Large intestine (tissue), 3 donors: ENCODE results near the gene SPATA32. TPM values are rescaled to one million over a fixed set of nuclear protein-coding genes. Genes with fewer than 3 reads are reported as not detected.

Source experiments
- DNase-seq, 2 donors: peaks; one replicate each; pipeline versions ENCODE4 v3.0.0 to v3.0.0-alpha.2; 2013
- H3K27ac ChIP-seq: one replicate; pipeline ENCODE4 v1.5.1; 2013; ENCODE audit warnings: low read length
- H3K27me3 ChIP-seq: 2 replicates; pipeline ENCODE4 v1.6.1; 2013; ENCODE audit warnings: low read length; ENCODE audit not compliant: control insufficient read depth, insufficient read depth
- H3K36me3 ChIP-seq: 2 replicates; pipeline ENCODE4 v1.6.1; 2013; ENCODE audit warnings: low read length; ENCODE audit not compliant: control insufficient read depth, insufficient read depth
- H3K4me1 ChIP-seq: one replicate; pipeline ENCODE4 v1.6.1; 2013; ENCODE audit warnings: low read length; ENCODE audit not compliant: control insufficient read depth, insufficient read depth
- H3K4me3 ChIP-seq: one replicate; pipeline ENCODE4 v1.5.1; 2013; ENCODE audit warnings: low read length
- H3K9me3 ChIP-seq: one replicate; pipeline ENCODE4 v1.6.1; 2013; ENCODE audit warnings: mild to moderate bottlenecking, low read depth, low read length, moderate library complexity; ENCODE audit not compliant: control insufficient read depth
- WGBS: methylation state at CpG from one replicate; pipeline ENCODE4 v1.1.5; 2013; ENCODE audit warnings: low lambda C conversion rate; ENCODE audit not compliant: insufficient coverage; 5-methylcytosine and 5-hydroxymethylcytosine counted together
- polyA plus RNA-seq: library from polyadenylated mRNA; unstranded; fragments of 120-200 nt; gene quantifications from one replicate; pipeline ENCODE4 v1.2.1, GENCODE V29; 2013

SPATA32 gene
- polyA plus RNA-seq, 1 donor, result 0.24 TPM

DNA sequence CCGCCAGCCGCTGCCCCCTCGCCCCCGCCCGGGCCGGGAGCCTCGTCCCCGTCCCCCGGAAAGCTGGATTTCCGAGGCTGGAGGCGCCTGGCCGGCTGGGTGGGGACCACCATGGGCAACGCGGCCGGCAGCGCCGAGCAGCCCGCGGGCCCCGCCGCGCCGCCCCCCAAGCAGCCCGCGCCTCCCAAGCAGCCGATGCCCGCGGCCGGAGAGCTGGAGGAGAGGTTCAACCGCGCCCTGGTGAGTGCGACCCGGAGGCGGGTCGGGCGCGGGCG lies 39.9 kb downstream of the SPATA32 start:
- no CpG with 5 or more reads among the region's 38 CpGs for WGBS
- Histone ChIP-seq H3K4me1 (peaks cover 3% of the 10 kb centered on the region), H3K27me3 (peaks cover 54% of the 10 kb centered on the region), H3K36me3 (no peaks in the 10 kb centered on the region), H3K9me3 (peaks cover 6% of the 10 kb centered on the region), H3K27ac (no peak overlapping the region), H3K4me3 (no peak overlapping the region)
- DNase-seq, result no peak

DNA sequence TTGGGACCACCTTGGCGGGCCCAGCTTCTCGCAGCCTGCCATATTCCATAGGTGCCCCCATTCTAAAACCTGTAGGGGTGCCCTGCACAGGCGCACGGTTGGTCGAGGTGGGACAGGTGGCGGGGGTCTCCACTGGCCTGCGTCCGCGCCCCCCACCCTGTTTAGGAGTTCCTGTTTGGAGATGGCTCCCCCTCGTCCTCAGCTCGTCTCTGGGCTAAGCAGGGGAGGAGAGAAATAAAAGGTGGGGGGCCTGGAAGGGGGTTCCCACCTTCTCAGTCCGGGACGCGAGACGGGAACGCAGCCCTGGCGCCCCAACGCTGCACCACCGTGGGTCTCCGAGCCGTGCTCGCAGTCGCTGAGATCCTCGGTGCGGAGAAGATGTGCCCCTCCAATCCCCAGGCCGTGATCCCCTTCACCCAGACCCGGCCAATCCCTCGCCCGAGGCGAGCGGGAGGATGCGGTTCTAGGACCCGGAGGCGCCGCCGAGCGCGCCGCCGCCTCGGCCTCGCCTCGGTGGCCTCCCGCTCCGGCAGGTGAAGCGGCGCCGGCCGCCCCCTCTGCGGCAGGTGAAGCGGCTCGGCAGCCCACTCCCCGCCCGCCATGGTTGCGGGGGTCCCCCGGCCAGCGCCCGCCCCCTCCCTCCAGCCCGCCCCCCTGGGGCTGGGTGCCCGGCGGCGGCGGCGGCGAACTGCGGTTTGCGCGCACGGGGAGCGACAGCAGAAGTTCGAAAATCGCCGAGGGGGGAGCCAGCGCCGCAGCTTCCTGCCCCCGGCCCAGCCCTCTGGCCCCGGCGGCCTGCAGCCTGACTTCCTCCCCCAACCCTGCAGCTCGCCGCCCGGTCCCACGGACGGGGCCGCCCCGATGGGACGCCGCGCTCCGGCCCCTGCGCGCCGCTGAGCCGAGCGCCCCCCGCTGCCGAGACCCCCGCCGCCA lies 40.5 kb downstream of the SPATA32 start, which contains the start of gene FMNL1:
FMNL1 (plus strand) TSS at position 805 of the 933 bp plus-strand sequence. CDS start 240 bp downstream, outside the sequence.
- no CpG with 5 or more reads among the region's 98 CpGs for WGBS
- H3K9me3 ChIP-seq, result peaks cover 6% of the 10 kb centered on the region
- peaks cover 54% of the 10 kb centered on the region for H3K27me3 ChIP-seq
- H3K4me3 ChIP-seq, result peak within 1 kb of the TSS; percentile 16
- no peaks in the 10 kb centered on the region for H3K36me3 ChIP-seq
- no peak for DNase-seq
- H3K4me1 ChIP-seq, result peaks cover 3% of the 10 kb centered on the region
- no peak within 1 kb of the TSS for H3K27ac ChIP-seq

DNA sequence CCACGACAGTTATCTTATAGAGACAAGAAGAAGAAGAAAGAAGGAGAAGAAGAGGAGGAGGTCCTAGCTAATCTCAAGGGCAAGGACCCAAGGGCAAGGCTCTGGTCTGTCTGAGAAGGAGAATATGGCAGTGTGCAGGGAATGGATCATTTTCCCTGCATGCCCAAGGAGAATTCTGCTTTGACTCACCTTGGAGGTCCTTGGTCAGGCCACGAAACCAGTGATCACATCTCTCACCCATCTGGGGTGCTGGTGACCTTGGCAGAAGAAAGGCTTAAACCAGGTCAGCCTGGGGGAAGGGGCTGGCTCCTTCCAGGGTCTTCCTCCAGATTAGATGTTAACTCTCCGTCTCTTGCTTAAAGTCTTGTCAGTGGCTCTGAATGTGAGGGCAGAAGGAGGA lies 41.8 kb downstream of the SPATA32 start:
- H3K4me1 ChIP-seq, result peaks cover 3% of the 10 kb centered on the region
- H3K36me3 ChIP-seq, result no peaks in the 10 kb centered on the region
- no peak for DNase-seq
- WGBS, result 71% methylated on average over 1 of the region's 3 CpGs
- H3K9me3 ChIP-seq, result peaks cover 6% of the 10 kb centered on the region
- H3K27me3 ChIP-seq, result peaks cover 48% of the 10 kb centered on the region
- no peak overlapping the region for H3K4me3 ChIP-seq
- no peak overlapping the region for H3K27ac ChIP-seq

DNA sequence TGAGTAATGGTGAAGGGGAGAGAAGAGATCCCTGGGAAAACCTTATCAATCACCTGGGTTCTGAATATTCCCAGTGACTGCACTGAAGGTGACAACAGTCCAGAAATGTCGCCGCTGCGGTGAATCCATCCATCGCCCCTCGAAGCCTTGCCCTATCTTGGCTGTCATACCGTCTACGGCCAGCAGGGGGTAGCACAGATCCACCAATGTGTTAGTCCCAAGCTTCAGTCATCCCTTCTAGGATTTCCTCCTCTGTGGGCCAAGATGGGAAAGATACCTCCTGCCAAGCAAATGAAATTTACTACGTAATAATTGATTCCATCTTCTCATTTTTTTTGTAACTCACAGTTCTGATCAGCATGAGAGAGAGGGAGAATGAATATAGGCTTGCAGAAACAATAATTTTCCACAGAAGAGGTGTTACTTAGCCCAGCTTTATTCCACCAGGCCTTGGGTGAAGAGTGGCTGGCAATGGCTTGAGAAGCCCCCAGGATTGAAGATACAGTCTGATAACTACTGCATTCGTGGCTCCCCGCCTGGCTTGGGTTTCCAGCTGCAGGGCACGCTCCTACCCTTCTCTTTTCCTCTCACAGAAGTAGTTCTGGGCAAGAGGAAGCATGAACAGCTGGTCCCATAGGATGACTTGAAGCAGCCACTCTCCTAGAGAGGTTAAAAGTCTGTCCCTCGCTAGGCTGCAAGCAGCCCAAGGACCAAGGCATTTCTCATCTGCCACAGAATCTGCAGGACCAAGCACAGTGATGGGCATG lies 42.8 kb downstream of the SPATA32 start:
- peaks cover 6% of the 10 kb centered on the region for H3K9me3 ChIP-seq
- H3K36me3 ChIP-seq, result no peaks in the 10 kb centered on the region
- peaks cover 38% of the 10 kb centered on the region for H3K27me3 ChIP-seq
- no CpG with 5 or more reads among the region's 12 CpGs for WGBS
- peak in 1 of 2 donors; percentile 53 for DNase-seq
- H3K4me3 ChIP-seq, result no peak overlapping the region
- H3K4me1 ChIP-seq, result peaks cover 3% of the 10 kb centered on the region
- no peak overlapping the region for H3K27ac ChIP-seq

Other genes with a start within 250 kb of the SPATA32 start
- gene DCAKD, start 210.5 kb downstream of the SPATA32 start, polyA plus RNA-seq, result 26.3 TPM
- gene NMT1, start 200.8 kb downstream of the SPATA32 start, polyA plus RNA-seq, result 51.0 TPM
- 13.7 TPM for gene PLCD3, start 129.6 kb downstream of the SPATA32 start, polyA plus RNA-seq
- 16.6 TPM for gene ACBD4, start 126.4 kb downstream of the SPATA32 start, polyA plus RNA-seq
- gene HEXIM1, start 113.6 kb downstream of the SPATA32 start, polyA plus RNA-seq, result 36.1 TPM
- gene HEXIM2, start 100.2 kb downstream of the SPATA32 start, polyA plus RNA-seq, result 11.1 TPM
- 8.5 TPM for gene FMNL1, start 40.2 kb downstream of the SPATA32 start, polyA plus RNA-seq
- gene MAP3K14, start 54.9 kb upstream of the SPATA32 start, polyA plus RNA-seq, result 8.7 TPM
- 90.4 TPM for gene ARHGAP27, start 170.8 kb upstream of the SPATA32 start, polyA plus RNA-seq
- gene PLEKHM1, start 228.6 kb upstream of the SPATA32 start, polyA plus RNA-seq, result 16.3 TPM